HG02798 (cell line): ENCODE measurements around the gene PRDM16.

ENCODE experiments used
- ATAC-seq: cut with Tn5 transposase; IDR thresholded peaks from one replicate; pipeline ENCODE4 v1.9.1; 2021; ENCODE audit warnings: mild to moderate bottlenecking; ENCODE audit not compliant: unreplicated experiment, poor library complexity

Gene PRDM16

DNA sequence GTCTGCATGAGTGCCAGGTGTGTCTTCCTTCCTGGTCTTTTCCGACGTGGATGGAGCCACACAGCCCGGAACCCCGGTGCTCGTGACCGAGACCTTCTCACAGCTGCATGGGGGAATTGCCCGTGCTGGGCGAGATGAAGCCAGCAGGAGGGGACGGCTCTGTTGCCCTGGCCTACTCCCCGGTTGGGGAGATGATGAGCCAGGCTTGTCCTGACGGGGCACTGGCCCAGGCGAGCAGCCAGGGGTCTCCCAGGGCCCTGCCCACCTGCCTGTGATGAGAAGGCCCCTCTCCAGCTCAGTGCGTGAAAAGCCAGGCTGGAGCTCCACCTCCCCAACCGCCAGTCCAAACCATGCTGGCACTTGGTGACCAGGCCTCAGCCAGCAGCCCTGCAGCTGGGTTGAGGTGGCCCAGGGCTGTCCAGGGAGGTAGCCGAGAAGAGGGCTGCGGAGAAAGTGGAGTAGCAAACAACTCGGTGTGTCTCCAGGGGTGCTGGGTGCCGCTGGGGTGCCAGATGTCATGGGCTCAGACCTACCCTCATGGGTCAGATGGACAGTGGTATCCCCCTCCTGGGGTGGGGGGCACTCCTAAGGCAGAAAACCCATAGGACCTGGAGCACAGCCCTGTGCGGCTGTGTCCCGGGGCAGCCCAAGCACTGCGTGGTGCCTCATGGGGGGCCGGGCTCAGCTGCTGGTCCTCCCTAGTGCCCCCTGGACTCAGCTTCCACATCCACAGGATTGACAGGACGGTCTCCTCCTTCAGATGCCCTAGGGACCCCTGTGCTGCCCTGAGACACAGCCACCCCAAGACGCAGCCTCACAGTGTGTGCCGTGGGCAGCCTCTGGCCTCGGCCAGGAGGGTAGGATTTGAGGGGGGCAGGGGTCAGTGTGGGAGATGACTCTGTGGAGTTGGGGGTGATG, 26.1 kb downstream of the PRDM16 start:
- no peak for ATAC-seq

DNA sequence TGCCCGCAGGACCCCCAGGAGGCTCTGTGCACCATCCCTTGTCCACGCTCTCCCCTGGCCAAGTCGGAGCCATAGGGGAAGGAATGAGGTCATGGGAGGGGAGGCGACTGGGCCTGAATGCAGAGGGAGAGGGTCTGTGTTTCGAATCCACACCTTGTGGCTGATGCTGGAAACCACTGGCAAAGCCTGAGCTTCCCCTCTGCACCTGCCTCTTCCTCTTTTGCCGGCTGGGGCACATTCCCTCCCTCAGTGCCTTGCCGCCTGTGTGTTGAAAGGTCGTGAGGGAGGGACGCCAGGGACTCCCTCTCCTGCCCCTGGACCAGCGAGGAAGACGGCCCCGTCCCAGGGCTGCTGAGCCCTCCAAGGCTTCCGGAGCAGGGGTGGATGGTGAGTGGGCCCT, 27.3 kb downstream of the PRDM16 start:
- ATAC-seq, result no peak

DNA sequence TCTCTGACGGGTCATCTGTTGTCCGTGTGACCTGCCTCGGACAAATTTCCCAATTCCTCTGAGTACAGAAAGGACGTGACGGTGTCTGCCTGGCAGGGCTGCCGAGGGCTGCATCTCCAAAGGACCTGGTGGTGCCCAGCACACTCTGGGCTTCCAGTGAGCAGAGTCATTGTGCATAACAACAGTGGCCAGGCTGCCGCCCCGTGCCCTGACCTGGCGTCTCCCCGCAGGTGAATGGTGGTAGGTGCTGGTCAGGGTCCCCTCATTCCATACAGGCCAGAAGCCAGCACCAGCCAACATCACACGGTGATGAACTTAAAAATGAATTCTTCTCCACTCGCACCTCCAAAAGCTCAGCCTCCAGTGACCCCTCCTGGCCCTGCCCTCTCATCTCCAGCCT, 28.2 kb downstream of the PRDM16 start:
- no peak for ATAC-seq

DNA sequence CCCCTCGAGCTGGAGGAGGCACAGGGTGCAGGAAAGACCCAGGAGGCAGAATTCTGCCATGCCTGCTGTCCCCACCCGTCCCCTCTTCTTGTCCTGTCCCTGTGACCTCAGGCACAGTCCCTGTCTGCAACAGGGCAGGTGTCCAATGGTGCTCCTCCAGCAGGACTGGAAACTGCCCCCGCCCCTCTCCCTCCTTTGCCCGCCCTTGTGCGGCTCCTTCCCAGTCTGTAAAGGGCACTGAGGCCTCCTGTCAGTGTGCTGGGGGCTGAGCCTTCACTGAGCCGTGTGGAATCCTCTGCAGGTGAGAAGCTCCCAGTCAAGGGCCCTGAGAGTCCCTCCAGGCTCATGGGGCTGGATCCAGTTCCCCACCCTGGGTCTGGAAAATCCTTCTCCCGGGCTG, 28.9 kb downstream of the PRDM16 start:
- no peak for ATAC-seq

DNA sequence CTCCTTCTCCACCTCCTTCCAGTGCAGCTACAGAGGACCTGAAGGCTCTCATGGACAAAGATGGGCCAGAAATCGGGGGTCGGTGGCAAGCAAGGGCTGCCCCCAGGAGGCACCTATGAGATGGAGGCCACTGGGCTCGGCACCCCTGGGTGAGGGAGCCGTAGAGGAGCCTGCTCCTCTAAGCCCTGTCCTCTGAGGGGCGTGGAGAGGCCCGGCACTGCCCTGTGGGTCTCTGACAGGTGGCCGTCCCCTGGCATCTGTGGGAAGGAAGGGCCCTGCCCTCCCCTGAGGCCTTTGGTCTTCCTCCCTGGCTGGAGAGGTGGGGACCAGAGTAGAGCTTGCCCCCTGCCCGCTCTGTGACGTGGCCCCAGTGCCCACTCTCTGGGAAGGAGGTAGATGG, 30.9 kb downstream of the PRDM16 start:
- no peak for ATAC-seq

DNA sequence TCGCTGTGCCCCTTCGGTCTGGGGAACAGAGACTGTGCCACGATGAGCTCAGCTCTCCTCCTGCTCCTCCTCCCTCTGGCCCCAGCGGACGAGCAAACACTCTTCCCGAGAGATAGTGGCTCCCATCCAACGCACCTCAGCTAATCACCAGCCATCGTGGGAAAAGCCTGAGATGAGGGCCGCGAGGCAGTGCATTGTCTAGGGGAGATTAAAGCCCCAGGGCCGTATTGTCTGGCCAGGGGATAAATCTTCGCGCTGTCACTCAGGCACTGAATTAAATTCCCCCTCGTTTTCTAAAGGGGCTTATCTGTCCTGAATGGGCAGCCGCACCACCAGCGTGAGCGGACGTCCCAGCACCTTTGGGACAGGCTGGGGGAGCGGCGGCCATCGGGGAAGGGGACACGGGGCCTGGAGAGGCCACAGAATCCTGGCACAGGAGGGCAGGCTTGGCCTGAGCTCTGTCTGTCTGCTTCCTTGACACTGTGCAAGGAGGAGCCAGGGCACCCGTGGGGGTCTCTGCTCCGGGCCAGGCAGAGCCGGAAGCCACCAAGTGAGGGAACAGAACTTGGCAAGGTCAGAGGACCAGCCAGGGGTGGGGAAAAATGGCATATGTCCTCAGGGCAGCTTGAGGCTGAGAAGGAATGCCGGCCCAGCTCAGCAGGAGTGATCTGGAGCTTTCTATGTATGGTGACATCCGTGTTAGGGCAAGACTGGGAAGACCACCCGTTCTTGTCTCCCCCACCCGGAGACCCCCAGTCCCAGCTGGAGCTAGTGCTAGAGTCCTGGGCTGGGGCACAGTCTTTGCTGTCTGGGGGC, 32.3 kb downstream of the PRDM16 start:
- no peak for ATAC-seq

DNA sequence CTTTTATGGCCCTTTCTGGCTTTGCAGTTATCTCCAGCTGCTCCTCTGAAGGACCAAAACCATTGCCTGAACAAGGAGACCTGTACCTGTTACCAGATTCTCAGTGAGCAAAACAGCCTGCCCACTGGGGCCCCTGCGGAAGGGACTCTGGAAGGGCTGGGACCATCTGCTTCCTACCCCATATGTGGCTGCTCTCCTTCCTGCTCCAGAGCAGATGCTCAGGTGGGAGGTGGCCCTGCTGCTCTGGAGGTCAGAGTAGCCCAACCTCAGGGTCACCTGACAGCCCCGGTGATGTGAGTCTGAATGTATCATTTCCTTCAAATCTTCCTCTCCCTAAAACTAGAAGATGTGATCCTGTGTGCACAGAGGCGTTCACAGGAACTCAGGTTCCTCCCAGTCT, 33.6 kb downstream of the PRDM16 start:
- ATAC-seq, result no peak

DNA sequence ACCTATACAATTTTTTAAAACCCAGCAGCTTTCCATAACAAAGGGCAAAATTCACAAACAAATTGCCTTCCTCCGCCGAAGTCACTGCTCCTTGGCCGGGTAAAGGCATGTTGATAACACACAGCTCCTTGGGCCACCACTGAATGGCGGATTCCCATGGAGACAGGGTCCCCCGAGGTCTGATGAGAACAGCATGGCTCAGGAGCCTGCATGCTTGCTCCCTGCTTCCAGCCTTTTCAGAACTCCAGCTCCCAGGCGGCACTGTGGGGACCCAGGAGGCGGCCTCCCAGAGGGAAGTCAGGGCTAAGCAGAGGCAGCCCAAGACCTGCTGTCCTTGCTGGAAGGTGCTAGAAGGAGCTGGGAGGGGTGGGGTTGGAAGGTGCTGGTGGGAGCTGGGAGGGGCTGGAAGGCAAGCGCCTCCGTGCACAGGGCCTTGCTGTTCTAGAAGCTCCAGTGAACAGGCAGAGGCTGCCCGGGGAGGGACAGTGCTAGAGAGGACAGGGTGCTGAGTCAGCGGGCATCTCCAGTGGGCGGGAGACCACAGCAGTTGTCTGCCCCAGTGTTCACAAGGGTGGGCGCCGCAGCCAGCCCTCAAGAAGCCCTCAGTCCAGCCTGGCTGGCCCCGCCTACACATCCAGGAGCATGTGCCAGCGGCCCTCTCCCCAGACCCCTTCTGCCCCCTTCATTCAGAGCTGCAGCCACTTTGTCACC, 35.1 kb downstream of the PRDM16 start:
- ATAC-seq, result no peak

DNA sequence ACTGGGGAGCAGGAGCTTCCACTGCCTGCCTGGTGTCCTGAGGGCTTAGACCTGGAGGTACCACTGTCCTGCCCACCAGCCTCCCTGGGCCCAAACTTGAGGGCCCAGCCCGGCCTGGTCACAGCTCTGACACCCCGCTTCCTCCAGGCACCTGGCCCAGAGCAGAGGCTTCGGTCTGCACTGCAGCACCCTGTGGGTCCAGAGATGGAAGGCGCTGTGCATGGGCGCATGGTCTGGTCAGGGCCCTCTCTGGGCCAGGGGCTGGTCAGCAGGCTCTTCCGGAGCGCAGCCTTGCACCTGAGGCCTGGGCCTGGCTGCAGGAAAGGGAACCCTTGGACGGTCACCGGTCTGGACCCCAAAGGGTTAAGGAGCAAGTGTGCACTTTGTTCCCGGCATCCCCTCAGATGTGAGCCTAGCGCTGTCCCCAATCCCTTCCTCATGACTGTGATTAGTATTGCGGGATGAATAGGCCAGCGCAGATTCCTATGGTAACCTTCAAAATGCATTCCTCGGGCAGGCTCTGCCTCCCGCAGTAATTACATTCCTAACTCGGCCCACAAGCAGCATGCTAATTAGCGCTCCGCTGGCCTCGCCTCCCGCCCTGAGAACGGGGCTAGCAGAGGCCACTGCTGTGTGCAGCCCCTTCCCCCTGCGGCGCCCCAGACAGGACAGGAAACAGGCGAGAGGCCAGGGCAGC, 36.3 kb downstream of the PRDM16 start:
- ATAC-seq, result no peak

DNA sequence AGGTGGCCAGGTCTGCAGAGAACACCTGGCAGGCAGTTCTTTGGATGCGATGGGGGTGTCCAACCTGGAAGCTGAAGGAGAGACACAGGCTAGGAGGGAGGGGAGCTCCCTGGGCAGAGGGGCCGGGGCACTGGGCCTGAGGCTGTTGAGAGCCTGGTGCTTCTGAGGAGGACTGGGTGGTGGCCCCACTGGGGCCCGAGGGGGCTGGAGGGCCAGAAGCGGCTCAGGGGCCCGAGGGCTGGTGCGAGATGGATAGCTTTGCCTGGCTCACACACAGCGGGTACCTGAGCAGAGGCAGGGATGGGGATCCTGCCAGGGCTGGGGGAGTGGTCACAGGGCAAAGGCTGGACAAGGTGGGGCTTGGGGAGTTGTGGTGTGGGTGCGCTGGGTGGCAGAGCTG, 37.2 kb downstream of the PRDM16 start:
- no peak for ATAC-seq

DNA sequence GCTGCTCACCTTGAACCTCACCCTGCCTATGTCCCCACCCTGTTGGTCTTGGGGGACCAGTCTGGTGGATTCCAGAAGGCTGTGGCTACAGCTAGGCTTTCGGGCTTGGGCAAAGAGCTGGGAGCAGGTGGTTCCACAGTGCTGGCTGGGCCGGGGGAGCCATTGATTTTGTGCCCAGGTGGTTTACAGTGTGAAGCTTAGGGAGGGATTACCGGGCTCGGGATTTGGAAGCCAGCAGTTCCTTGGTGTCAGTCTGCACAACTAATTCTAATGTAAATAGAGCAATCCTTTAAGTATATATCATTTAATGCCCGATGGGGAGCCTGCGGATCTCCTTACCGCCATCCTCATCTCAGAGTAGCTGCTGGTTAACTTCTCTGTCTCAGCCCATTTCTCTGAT, 38.2 kb downstream of the PRDM16 start:
- ATAC-seq, result no peak

DNA sequence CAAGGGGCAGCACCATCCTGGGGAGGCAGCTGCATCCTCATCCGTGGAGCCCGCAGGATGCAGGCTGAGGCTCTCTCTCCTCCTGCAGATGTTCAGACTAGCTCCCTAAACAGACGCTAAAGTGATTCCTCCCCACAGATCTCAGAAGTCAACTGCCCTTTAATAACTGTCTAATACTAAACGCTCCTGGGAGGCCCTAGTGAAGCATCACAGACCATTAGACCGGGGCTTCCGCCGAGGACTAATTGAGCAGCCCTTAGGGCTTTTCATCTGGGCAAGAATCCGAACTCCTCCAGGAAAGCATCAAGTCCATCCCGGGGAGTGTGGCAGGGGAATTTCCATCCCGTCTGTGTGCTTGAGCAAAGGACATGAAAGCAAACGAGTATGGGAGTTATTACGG, 40.4 kb downstream of the PRDM16 start:
- ATAC-seq, result no peak

DNA sequence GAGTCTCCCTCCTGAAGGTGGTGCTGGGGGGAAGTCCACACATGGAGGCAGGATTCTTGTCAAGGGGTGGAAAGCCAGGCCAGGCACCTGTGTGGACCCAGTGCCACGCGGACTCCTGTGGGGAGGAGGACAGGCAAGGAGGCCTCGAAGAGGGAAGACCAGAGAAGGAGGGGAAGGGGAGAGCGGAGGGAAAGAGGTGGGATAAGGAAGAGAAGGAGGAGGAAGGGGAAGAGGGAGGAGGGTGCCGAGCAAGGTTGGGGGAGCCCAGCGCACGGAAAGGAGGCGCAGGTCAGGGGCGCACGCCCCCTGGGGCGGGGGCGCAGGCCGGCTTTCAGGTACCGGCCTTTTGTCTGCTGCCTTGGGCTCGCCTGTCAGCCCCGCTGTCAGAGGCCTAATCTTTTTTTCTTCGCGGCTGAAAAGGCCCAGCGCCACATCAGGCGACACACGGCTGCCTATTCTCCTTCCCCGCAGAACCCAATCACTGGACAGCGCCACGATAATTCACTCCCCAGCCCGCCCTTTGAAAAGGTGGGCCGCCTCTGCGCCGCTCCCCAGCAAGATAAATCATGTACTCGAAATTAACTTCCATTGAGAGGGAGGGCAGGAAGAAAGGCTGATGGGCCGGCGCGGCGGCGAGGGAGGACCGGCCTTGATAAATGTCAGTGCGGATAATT, 42.5 kb downstream of the PRDM16 start:
- ATAC-seq, result no peak

DNA sequence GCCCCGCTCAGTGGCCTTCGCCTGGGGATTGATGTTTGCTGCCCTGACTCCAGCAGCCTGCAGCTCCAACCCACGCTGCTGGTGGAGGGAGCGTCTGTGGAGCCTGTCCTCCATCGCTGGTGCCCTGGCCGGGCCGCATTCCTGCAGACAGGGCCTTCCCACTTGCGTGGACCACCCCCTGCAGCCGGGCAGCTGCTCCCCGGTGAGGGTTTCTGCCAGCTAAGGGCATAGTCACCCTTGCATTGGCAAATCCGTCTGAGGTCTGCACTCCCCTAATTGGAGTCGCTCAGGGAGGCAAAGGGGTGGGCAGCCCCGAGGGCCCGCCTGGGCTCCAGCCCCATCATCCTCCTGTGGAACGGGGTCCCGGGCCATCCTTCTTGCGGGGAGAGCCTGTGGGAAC, 43.5 kb downstream of the PRDM16 start:
- ATAC-seq, result no peak

DNA sequence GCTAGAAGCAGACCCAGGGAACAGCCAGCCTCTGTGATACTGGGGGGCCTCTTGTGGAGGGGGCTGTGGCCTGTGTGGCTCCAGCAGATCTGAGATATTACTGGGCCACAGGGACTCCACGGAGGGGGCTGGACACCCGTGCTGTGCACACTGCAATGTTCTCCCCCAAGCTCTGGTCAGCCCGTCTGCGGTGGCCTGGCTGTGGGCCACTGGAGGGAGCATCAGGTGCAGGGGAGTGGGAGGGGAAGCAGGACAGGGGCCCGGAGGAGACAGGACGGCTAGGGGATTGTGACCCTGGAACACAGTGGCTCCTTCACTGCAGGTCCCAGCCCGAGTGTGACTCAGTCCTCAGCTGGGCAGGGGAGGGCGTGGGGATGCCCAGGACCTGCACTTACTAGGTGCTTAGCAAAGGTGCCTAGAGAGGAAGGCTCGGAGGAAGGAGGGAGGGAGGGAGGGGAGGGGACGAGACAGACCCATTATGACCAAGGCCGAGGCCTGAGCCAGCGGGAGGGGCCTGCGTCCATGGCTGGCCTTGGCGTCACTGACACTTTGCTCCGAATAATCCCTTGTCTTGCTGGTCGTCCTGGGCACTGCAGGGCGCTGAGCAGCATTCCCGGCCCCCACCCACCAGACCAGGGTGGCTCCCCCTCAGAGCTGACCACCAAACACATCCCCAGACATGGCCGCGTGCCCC, 44.2 kb downstream of the PRDM16 start:
- no peak for ATAC-seq

DNA sequence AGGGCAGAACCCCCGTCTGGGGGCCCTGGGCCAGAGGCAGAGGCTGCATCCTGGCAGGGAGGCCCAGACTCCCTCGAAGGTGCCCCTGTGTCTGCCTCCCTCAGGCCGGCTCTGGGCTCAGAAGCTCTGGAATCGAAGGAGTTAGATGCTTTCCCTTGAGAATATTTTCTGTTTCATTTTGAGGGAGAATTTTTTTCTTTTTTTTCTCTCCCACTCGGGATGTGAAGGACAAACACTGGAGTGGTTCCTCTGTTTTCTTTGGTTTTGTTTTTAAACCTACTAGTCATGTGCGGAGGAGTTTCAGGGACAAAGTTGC, 44.7 kb downstream of the PRDM16 start:
- ATAC-seq, result no peak

DNA sequence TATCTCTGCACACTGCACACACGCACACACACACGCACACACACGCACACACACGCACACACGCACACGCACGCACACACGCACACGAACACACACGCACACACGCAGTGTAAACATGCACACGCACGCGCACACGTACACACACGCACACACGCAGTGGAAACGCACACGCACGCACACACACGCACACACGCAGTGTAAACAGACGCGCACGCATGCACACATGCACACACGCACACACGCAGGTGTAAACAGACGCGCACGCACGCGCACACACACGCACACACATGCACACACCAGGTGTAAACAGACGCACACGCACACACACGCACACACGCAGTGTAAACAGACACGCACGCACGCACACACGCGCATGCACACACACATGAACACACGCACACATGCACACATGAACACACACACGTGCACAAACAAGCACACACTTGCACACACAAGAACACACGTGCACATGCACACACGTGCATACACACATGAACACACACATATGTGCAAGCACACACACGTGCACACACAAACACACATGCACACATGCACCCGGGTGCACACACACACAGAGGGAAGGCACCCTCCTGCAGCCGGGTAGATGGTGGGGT, 45.2 kb downstream of the PRDM16 start:
- ATAC-seq, result no peak

DNA sequence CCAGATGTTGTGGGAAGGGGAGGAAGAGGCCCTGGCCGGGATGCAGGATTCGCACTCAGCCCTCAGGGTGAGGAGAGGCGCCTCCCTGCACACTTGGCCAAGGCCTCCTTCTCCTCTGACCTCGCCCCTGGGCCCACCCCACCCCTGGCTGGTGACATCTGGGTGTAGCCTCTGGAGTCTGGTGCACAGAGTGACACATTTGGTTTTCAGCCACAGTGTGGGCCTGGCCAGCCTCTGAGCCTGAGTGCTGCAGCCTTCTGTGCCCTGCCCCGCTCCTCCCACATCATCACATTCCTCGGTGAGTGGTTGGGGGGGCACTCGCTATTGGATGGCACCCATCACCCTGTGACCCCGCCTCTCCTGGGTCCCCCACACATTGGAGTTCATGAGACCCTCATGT, 45.8 kb downstream of the PRDM16 start:
- no peak for ATAC-seq
